Stimulated activated CD8-positive, alpha-beta memory T cell treated with anti-CD3 and anti-CD28 coated beads, Interleukin-7, amount 100 ng/mL, for 48 hours (primary cell): Measurements from ENCODE around the gene DCTN1.

Experiments used
- DNase-seq, 2 donors: peaks; one replicate each; pipeline ENCODE4 v3.0.0-alpha.2; 2020; ENCODE audit warnings: low read depth in 1 of 2; ENCODE audit errors: extremely low read depth in 1 of 2

The DCTN1 gene

DNA sequence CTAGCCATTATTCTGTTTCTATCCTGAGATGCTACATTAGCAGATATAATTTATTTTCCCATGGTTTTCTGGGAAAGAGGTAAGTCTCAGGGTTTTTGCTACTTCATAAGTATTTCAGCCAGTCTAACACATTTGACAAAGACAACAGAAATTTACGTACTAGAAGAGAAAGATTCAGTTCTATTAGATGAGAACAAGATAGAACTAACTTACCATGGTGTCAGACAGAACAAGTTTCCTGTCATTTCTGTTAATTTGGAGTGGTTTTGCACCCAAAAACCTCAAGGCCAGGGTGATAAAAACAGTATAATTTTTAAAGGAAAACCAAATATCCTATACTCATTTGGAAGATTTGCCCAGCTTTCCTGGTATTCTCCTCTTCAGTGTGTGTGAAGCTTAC lies 52.5 kb downstream of the DCTN1 start:
- no peak for DNase-seq

DNA sequence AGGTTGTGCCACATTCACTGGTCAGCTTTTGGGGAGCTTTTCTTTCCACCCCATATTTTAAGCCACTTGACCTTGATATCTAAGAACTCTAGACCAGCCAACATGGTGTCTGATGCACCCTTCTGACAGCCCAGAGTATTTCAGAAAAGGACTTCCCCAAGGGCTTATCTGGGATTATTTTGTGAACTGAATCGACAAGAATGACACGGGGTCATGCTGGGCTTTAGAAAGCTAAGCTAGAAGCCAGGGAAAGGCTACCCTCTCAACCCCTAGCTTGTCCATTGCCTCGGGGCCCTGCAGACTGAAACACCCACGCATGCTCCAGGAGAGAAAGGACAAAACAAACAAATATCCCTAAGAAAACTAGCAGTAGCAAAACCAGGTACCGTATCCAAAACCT lies 52.9 kb downstream of the DCTN1 start:
- no peak for DNase-seq

DNA sequence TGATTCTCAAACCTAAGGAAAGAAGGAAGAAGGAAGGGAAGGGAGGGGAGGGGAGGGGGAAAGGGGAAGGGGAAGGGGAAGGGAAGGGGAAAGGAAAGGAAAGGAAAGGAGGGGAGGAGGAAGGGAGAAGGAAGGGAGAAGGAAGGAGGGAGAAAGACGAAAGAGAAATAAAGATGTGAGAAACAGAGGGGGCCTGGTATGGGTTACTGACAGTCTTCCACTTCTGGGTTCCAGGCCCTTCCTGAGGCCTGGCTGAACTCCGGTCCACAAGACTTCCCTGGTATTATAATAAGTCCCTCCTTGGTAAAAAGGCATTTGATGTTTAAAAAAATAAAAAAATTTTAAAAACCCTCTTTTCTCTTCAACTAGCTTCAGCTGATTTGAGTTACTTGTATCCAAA lies 54.3 kb downstream of the DCTN1 start:
- no peak for DNase-seq

DNA sequence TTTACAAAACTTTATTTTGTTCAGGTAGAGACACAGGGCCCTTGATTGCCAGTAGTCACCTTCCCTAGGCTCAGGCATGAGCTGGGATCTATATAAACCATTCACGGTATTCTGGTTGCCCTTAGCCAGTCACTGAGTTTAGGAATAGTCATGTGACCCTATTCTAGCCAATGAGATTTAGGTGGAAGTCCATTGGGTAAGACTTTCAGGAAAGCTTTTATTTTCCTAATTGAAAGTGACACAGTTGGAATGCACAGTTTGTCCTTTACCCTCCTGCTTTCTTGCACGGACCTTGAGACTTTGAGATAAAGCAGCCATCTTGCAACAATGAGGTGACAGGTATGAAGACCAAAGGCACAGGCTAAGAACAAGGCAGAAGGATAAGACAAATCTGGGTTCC lies 58.4 kb downstream of the DCTN1 start:
- DNase-seq: no peak

DNA sequence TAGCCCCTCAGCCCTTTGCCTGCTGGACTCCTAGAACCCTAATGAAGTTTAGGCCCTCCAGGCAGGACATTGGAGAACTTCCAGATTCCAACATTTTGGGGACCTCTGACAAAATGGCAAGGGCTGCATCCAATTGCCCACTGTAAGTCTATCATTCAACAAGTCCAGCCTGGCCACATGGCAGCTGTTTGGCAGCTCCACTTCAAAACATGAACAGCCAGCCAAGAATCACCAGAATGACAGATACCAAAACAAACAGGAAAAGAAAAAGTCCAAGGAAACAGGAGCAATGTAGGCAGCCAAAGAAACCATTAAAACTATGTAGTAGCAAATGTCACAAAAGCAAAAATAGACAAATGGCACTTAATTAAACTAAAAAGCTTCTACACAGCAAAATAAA lies 62.4 kb downstream of the DCTN1 start:
- no peak for DNase-seq

DNA sequence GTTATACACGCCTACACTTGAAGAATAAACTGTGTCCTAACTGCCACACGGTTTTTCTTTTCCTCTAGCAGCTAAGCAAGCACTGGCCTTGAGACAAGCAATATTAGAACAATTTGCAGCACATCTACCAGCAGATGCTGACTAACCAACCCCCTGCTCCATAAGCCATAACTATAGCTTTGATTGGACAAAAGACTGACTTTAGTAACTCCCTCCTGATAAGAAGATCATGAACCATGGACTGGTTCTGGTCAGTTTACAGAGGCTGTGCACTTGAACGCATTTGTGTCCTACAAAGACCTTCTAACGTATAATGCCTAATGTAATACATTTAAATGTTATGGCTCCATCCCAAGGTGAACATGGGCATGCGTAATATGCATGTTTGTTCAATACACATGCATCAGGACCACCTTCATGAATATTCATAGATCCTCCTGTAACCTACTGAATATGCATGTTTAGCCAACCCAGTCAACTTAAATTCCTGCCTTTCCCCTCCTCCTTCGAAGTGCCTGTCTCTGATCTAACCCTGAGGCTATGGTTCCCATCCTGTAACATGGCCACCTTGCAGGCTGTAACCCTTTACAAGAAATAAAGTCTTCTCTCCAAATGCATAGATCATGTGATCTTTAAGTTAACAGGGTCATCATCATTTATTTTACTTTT lies 63.4 kb downstream of the DCTN1 start:
- no peak for DNase-seq

DNA sequence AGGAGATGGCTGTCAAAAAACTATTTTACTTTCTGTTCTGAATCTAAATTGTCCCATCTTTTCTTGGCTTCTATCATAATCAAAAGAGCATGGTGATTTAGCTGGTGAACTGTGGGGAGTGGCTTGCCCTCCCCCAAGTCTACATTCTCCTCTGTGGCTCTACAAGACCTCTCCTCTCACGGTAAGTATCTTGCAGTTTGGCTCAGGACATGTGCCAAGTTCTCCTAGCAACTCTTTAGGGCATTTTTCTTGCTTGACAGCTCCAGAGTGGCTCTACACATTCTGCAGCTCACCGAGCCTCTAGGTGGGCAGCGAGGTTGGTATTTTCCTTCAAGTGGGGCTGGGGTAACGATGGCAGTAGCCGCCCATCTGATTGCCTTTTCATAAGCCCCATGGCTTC lies 66.0 kb downstream of the DCTN1 start:
- no peak for DNase-seq

DNA sequence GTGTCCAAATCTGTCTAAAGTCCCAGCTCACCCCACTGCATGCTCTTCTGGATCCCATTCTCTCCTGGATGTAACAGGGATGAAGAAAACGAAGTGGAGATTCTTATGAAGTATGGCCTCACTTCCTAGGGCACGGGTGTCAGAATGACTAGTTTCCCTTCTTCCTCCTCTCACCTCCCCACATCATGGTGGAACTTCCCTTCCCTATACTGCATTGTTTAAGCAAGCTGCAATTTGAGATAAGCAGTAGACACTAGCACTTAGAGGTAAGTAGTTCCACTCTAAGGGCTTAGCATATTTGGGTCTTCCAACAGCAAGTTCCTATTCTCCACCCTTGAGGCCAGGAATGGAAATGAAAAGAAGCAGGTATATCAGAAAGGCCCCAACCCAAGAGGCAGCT lies 66.6 kb downstream of the DCTN1 start:
- no peak for DNase-seq

DNA sequence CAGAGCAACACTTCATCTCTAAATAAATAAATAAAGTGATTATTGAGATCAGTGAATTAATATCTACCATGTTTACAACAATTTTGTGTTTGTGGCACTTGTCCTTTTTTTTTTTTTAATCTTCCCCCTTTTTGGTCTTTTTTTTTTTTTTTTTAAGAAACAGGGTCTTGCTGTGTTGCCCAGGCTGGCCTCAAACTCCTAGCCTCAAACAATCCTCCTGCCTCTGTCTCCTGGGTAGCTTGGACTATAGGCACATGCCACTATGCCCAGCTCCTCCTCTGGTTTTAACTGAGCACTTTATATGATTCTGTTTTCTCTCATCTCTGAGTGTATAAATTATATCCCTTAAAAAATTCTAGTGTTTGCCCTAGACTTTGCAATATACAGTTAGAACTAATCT lies 67.2 kb downstream of the DCTN1 start:
- no peak for DNase-seq
